KMS-11 (cell line): ENCODE measurements around the gene PSMB4.

Source experiments
- H2AFZ ChIP-seq: fragments of 200-600 bp; sonication (generic); 2 replicates; pipeline ENCODE4 v1.6.1; 2016; ENCODE audit warnings: antibody characterized with exemption, mixed run types, low read depth
- H3K27ac ChIP-seq: fragments of 200-600 bp; sonication (generic); 2 replicates; pipeline ENCODE4 v1.6.1; 2016; ENCODE audit warnings: mild to moderate bottlenecking, mixed run types
- H3K27me3 ChIP-seq: fragments of 200-600 bp; sonication (generic); 2 replicates; pipeline ENCODE4 v1.6.1; 2017; ENCODE audit warnings: mild to moderate bottlenecking, low read depth, mixed run types, moderate library complexity; ENCODE audit not compliant: insufficient read depth
- H3K36me3 ChIP-seq: fragments of 200-600 bp; sonication (generic); 2 replicates; pipeline ENCODE4 v1.6.1; 2017; ENCODE audit warnings: mild to moderate bottlenecking, mixed run types; ENCODE audit not compliant: insufficient read depth
- H3K4me1 ChIP-seq: fragments of 200-600 bp; sonication (generic); 2 replicates; pipeline ENCODE4 v1.6.1; 2016; ENCODE audit warnings: mild to moderate bottlenecking, low read depth, mixed run types; ENCODE audit not compliant: poor library complexity, severe bottlenecking
- H3K4me2 ChIP-seq: fragments of 200-600 bp; sonication (generic); 2 replicates; pipeline ENCODE4 v1.7.0; 2016; ENCODE audit warnings: mild to moderate bottlenecking, mixed run types
- H3K4me3 ChIP-seq: fragments of 200-600 bp; sonication (generic); IDR thresholded peaks from 2 replicates; pipeline ENCODE4 v1.6.1; 2017; ENCODE audit warnings: low read depth, low read length, mixed read lengths; ENCODE audit not compliant: insufficient read depth
- H3K79me2 ChIP-seq: fragments of 200-600 bp; sonication (generic); 2 replicates; pipeline ENCODE4 v1.6.1; 2016; ENCODE audit warnings: low read depth, mixed run types; ENCODE audit not compliant: insufficient read depth
- H3K9ac ChIP-seq: fragments of 200-600 bp; sonication (generic); 2 replicates; pipeline ENCODE4 v1.6.1; 2016; ENCODE audit warnings: mild to moderate bottlenecking, mixed run types
- H4K20me1 ChIP-seq: fragments of 200-600 bp; sonication (generic); 2 replicates; pipeline ENCODE4 v1.6.1; 2016; ENCODE audit warnings: mild to moderate bottlenecking, mixed run types; ENCODE audit not compliant: insufficient read depth
- TF ChIP-seq, protein P1 (sequence below): fragments of 200-600 bp; sonication (generic); conservative IDR thresholded peaks from 2 replicates; pipeline ENCODE4 v1.6.1; 2017; ENCODE audit warnings: low read depth, mild to moderate bottlenecking, antibody characterized with exemption, low read length, moderate library complexity, mixed read lengths

The PSMB4 gene

DNA sequence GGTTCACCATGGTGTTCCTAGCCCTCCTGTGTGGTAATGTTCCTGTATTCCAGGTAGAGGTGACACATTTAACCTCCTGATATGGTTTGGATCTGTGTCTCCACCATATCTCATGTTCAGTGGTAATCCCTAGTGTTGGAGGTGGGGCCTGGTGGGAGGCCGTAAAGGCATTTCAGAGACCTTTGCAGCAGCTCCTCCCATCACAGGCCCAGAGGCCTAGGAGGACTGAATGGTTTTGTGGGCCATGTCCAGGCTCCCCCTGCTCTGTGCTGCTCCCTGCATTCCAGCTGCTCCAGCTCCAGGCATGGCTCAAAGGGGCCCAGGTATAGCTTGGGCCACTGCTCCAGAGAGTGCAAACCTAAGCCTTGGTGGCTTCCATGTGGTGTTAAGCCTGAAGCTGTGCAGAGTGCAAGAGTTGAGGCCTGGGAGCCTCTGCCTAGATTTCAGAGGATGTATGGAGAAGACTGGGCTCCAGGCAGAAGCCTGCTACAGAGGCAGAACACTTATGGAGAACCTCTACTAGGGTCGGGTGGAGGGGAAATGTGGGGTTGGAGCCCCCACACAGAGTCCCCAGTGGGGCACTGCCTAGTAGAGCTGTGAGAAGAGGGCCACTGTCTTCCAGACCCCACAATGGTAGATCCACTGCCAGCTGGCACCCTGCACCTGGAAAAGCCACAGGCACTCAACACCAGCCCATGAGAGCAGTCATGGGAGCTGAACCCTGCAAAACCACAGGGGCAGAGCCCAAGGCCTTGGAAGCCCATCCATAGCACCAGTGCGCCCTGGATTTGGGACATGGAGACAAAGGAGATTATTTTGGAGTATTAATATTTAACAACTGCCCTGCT lies 36.8 kb upstream of the PSMB4 start:
- H3K9ac ChIP-seq: no peak overlapping the region
- H3K4me2 ChIP-seq: no peak overlapping the region
- TF ChIP-seq, protein P1, sequence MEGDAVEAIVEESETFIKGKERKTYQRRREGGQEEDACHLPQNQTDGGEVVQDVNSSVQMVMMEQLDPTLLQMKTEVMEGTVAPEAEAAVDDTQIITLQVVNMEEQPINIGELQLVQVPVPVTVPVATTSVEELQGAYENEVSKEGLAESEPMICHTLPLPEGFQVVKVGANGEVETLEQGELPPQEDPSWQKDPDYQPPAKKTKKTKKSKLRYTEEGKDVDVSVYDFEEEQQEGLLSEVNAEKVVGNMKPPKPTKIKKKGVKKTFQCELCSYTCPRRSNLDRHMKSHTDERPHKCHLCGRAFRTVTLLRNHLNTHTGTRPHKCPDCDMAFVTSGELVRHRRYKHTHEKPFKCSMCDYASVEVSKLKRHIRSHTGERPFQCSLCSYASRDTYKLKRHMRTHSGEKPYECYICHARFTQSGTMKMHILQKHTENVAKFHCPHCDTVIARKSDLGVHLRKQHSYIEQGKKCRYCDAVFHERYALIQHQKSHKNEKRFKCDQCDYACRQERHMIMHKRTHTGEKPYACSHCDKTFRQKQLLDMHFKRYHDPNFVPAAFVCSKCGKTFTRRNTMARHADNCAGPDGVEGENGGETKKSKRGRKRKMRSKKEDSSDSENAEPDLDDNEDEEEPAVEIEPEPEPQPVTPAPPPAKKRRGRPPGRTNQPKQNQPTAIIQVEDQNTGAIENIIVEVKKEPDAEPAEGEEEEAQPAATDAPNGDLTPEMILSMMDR: no peak
- H3K27ac ChIP-seq: no peak overlapping the region
- no peak overlapping the region for H2AFZ ChIP-seq
- no peaks in the 10 kb centered on the region for H3K36me3 ChIP-seq
- no peaks in the 10 kb centered on the region for H4K20me1 ChIP-seq
- H3K79me2 ChIP-seq: no peaks in the 10 kb centered on the region
- H3K27me3 ChIP-seq: no peaks in the 10 kb centered on the region
- no peaks in the 10 kb centered on the region for H3K4me1 ChIP-seq
- H3K4me3 ChIP-seq: no peak overlapping the region

DNA sequence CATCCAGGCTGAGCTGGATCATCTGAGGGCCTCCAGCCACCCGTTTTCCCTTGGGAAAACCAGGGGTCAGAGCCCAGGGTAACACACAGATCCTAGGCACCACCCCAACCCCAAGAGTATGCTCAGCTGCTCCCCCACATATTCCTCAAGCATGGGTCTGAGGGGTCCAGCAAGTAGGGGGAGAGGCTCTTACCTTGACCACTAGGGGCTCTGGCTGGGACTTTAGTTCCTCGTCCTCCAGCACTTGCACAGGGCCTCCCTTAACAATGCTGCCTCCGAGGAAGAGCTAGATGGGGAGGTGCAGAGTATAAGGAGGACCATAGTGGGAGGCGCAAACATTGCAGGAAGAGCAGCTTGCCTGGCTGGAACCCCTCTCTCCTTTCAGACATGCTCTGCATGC lies 34.4 kb upstream of the PSMB4 start:
- H3K79me2 ChIP-seq: no peaks in the 10 kb centered on the region
- no peak overlapping the region for H2AFZ ChIP-seq
- H4K20me1 ChIP-seq: no peaks in the 10 kb centered on the region
- H3K9ac ChIP-seq: no peak overlapping the region
- H3K27ac ChIP-seq: no peak overlapping the region
- no peaks in the 10 kb centered on the region for H3K4me1 ChIP-seq
- H3K36me3 ChIP-seq: no peaks in the 10 kb centered on the region
- no peaks in the 10 kb centered on the region for H3K27me3 ChIP-seq
- TF ChIP-seq, protein P1: no peak
- no peak overlapping the region for H3K4me2 ChIP-seq
- H3K4me3 ChIP-seq: no peak overlapping the region

DNA sequence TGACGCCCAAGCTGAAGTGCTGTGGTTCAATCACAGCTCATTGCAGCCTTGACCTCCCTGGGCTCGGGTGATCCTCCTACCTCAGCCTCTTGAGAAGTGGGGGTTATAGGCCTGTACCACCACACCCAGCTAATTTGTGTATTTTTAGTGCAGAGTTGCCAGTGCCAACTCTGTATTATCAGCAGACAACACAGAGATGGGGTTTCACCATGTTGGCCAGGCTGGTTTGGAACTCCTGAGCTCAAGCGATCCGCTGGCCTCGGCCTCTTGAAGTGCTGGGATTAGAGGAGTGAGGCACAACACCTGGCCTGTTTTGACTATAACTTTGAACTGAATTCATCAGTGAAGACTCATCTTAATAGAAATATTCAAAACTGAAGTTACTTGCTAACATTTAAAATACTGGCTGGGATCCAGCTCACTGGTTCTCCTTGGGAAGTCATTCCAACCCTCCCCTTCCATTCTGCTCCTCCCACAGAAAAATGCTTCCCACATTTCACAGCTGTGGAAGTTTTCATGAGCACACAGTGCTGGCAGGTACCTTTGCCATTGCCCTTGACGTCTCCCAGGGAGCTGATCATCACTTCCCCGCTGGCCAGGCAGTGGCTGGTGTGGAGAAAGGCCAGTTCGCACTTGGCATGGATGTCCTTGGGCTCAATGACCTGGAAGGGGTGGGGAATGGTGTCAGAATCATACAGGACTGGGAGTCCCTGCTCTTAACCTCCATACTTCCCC lies 31.5 kb upstream of the PSMB4 start:
- H3K27me3 ChIP-seq: no peaks in the 10 kb centered on the region
- no peaks in the 10 kb centered on the region for H3K4me1 ChIP-seq
- no peaks in the 10 kb centered on the region for H3K79me2 ChIP-seq
- no peak overlapping the region for H3K4me3 ChIP-seq
- no peaks in the 10 kb centered on the region for H4K20me1 ChIP-seq
- H3K9ac ChIP-seq: no peak overlapping the region
- H2AFZ ChIP-seq: no peak overlapping the region
- H3K27ac ChIP-seq: no peak overlapping the region
- H3K4me2 ChIP-seq: no peak overlapping the region
- TF ChIP-seq, protein P1: no peak
- no peaks in the 10 kb centered on the region for H3K36me3 ChIP-seq

DNA sequence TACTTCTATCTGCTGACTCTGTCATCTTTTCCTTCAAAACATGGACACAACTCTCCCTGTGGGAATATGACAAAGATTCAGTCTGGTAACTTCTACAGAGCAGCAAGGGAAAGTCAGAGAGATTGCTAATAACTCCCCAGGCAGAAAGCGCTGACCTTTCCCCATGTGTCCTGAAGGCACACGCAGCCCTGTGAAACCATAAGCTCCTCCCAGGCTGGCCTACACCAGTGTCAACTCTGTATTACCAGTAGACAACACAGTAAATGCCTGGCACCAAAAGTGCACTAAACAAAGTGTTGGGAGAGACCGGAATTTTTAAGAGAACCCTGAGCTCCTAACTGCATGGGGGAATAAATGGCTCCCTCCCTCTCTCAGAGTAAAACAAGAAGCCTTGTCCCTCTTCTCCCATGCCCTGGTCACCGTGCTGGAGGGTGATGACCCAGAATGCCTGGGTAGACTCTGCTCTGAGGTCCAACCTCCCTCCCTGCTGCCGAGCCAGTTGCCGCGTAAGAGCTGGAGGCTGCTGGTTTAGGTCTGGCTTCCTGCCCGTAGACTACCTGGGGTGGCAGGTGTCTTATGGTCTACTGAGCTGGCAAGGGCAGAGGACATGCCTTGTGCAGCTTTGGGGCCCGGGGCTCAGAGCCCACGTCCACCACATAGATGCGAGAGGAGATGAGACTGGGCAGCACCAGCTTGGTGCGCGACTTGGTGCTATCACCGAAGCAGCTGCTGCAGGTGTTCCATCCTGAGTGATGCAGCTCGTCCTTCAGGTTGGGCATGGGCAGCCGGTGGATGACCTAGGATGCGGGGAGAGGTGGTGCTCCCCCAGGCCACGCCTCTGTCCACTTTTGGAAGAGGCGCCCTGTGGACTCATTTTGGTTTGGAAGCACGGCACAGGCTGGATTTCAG lies 30.7 kb upstream of the PSMB4 start:
- no peak overlapping the region for H2AFZ ChIP-seq
- H3K27ac ChIP-seq: no peak overlapping the region
- H4K20me1 ChIP-seq: no peaks in the 10 kb centered on the region
- no peak overlapping the region for H3K9ac ChIP-seq
- TF ChIP-seq, protein P1: no peak
- no peak overlapping the region for H3K4me3 ChIP-seq
- H3K36me3 ChIP-seq: no peaks in the 10 kb centered on the region
- H3K4me1 ChIP-seq: no peaks in the 10 kb centered on the region
- no peaks in the 10 kb centered on the region for H3K79me2 ChIP-seq
- no peak overlapping the region for H3K4me2 ChIP-seq
- H3K27me3 ChIP-seq: no peaks in the 10 kb centered on the region
